ENCODE measurements around the gene BAX. TPM values are rescaled to one million over a fixed set of nuclear protein-coding genes. Genes with fewer than 3 reads are reported as not detected.

Gene BAX
- total and polyA plus RNA-seq, 9 of the 15 experiments (the other 6 are each of a cell fraction or from before 2014, with no cell fraction given) = 3.2 to 95.4 (median 44.5) TPM

GRCh38 chr19:48975947-48976847 is 21.5 kb downstream of the BAX start:
- peak; percentile 53 to 76 (median 60) for DNase-seq (ENCODE audit: extremely low read depth in 1 of 4, low spot score in 3 of 4)
- in situ Hi-C loops (cut with MboI) (loop anchor here (10.0 kb wide), 1 partner anchor 331 kb away; the partner anchor contains the start of gene CA11), intact Hi-C loops (cut with micrococcal nuclease) (no loop called here)
- H3K4me1 ChIP-seq (replicated peaks in 1 of 2; ENCODE audit: control insufficient read depth in 2 of 2, insufficient read depth in 2 of 2, low read length in 2 of 2) = peaks cover 3 to 4% of the 10 kb centered on the region in 2 experiments; a peak in 2 of 5 replicates
- BruUV-seq (replicated peaks) = no TSS peak
- H2AFZ ChIP-seq (ENCODE audit: low read depth, low read length) = peak overlapping the region; percentile 76
- H3K4me3 ChIP-seq = no peak overlapping the region
- POLR2A ChIA-PET = interaction anchor here (0.5 to 14.5 kb wide), 4 partner anchors 9 to 99 kb away, joined by 3 to 439 read pairs (median 34); partner anchors contain the start of genes FTL and PPP1R15A
- 61% methylated on average over 13 of the region's 13 CpGs for WGBS (ENCODE audit: insufficient coverage, low coverage, missing lambda C conversion rate)
- peaks cover 36% of the 10 kb centered on the region; the same call in 2 of the 3 replicates for H3K36me3 ChIP-seq (ENCODE audit: control insufficient read depth, insufficient read depth, low read length)
- peak overlapping the region; percentile 65 for H3K27ac ChIP-seq (ENCODE audit: extremely low read depth, low read depth, low read length)
- H3K9me3 ChIP-seq (replicated peaks; ENCODE audit: control insufficient read depth, insufficient read depth, low read depth, low read length) = no peaks in the 10 kb centered on the region
- no peaks in the 10 kb centered on the region for H3K27me3 ChIP-seq (ENCODE audit: control insufficient read depth in 2 of 2, insufficient read depth in 2 of 2, low read length in 2 of 2)
- no peak overlapping the region for H3K9ac ChIP-seq (ENCODE audit: insufficient read depth in 1 of 2, low read depth in 2 of 2, low read length in 2 of 2)
- CTCF ChIA-PET (ENCODE audit: low intra/inter-chr PET ratio) = no interaction called here
- FAIRE-seq = peak; percentile 92
- H4K20me1 ChIP-seq (replicated peaks; ENCODE audit: control insufficient read depth, insufficient read depth, low read length) = no peaks in the 10 kb centered on the region
- peak overlapping the region; percentile 32 for H3K4me2 ChIP-seq (ENCODE audit: insufficient read depth, low read length)
- no peaks in the 10 kb centered on the region for H3K9me1 ChIP-seq (ENCODE audit: control insufficient read depth, insufficient read depth, low read length)
- peak; percentile 95 for ATAC-seq
- no peaks in the 10 kb centered on the region for H3K79me2 ChIP-seq (ENCODE audit: control insufficient read depth, insufficient read depth, low read length)
- no peak for TF ChIP-seq FUS (optimal IDR thresholded peaks at IDR 0.05; ENCODE audit: low read depth, low read length)
- peak; percentile 63; the same call in 1 of the 2 replicates for TF ChIP-seq ZNF584 (CRISPR knock-in tag; IDR thresholded peaks at IDR 0.05; ENCODE audit: low read depth)
- no peak for TF ChIP-seq ATF1 (CRISPR knock-in tag; IDR thresholded peaks at IDR 0.05)
- TF ChIP-seq ATF1 (tag; IDR thresholded peaks at IDR 0.05) = peak; percentile 95
- TF ChIP-seq NFATC3 (IDR thresholded peaks at IDR 0.05) = no peak
- no peak for TF ChIP-seq DIDO1 (tag; IDR thresholded peaks at IDR 0.05; ENCODE audit: low read depth)
- TF ChIP-seq ZNF311 (CRISPR knock-in tag; IDR thresholded peaks at IDR 0.05) = no peak
- TF ChIP-seq, protein P1, sequence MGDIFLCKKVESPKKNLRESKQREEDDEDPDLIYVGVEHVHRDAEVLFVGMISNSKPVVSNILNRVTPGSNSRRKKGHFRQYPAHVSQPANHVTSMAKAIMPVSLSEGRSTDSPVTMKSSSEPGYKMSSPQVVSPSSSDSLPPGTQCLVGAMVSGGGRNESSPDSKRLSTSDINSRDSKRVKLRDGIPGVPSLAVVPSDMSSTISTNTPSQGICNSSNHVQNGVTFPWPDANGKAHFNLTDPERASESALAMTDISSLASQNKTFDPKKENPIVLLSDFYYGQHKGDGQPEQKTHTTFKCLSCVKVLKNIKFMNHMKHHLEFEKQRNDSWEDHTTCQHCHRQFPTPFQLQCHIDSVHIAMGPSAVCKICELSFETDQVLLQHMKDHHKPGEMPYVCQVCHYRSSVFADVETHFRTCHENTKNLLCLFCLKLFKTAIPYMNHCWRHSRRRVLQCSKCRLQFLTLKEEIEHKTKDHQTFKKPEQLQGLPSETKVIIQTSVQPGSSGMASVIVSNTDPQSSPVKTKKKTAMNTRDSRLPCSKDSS (IDR thresholded peaks at IDR 0.05; ENCODE audit: low read depth, partially characterized antibody) = no peak
- peak; percentile 81 for TF ChIP-seq ZBTB40 (IDR thresholded peaks at IDR 0.05)
- TF ChIP-seq ZBTB40 (CRISPR knock-in tag; IDR thresholded peaks at IDR 0.05) = no peak
- 0 out of 2 replicates have a peak, but pooled peaks have one; percentile 32 for TF ChIP-seq ZNF583 (CRISPR knock-in tag; IDR thresholded peaks at IDR 0.05)
